ENCODE results near the gene CTBP2. TPM values are rescaled to one million over a fixed set of nuclear protein-coding genes. Genes with fewer than 3 reads are reported as not detected.

The CTBP2 gene
- total and polyA plus RNA-seq, 2 of the 13 experiments (the other 11 are each of a cell fraction or from before 2014, with no cell fraction given), result 0.08 TPM; not detected in 1

DNA sequence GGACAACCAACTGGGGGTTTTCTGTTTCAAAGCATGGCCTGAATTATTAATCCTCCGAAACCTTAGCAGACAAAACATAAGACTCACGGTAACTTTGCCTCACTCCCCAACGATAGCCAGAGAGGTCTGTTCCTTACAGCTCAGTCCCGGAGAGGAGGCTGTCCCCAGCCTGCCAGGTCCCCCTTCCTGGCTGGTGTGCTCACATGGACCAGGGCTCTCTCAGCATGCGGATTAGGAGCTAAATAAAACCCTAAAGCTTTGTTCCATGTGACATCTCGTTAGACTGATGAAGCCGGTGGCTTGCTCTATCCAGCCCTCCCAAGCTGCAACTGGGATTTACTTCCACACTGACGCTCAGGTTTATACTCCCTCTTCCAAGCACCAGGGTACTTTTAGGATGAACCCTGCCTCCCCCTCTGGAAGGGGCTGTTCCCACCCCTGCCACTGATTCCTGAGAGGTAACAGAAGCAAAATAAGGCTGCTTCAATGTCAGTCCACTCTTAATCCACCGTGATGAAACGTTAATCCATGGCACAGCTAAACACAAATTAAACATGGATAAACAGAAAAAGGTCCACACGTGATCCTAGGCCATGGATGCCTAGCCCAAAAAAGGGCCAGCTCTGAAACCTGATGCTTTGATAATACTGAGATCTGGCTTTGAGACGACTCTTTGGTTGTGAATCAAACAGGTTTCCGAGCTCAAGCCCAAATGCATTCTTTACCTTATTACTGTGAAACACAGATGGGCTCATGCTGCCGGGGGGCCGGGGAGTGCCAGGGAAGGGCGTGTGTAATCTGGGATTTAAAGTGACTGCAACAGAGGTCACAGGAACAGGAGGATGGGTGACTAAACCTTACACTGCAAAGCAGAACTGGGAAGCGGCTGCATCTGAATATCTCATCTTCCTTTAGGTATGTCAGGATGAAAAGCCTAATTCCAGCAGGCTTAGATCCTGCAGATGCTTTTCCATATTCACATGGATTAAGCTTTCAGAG, 132.2 kb downstream of the CTBP2 start:
- no peak for TF ChIP-seq ZNF101 (CRISPR knock-in tag; IDR thresholded peaks at IDR 0.05; ENCODE audit: borderline replicate concordance, low read depth)
- TF ChIP-seq EZH2 (conservative IDR thresholded peaks at IDR 0.05; ENCODE audit: low read depth, low read length), result peak; percentile 75; the same call in 1 of the 2 replicates
- peaks cover 9% of the 10 kb centered on the region for H3K4me1 ChIP-seq (ENCODE audit: insufficient read depth, low read length)
- H3K27me3 ChIP-seq (ENCODE audit: control insufficient read depth in 1 of 2, insufficient read depth in 2 of 2, low read length in 2 of 2), result peaks cover 19 to 89% of the 10 kb centered on the region in 2 experiments
- CTCF ChIA-PET (ENCODE audit: low intra/inter-chr PET ratio, low total read pairs), result no interaction called here
- DNase-seq (ENCODE audit: low spot score), result no peak
- no peak for ATAC-seq
- H3K9ac ChIP-seq (ENCODE audit: insufficient read depth, low read depth, low read length), result no peak overlapping the region
- H3K9me3 ChIP-seq (ENCODE audit: low read length), result no peaks in the 10 kb centered on the region
- H2AFZ ChIP-seq (ENCODE audit: low read length), result no peak overlapping the region
- intact Hi-C loops (cut with micrococcal nuclease; ENCODE audit: unreplicated experiment) (no loop called here), in situ Hi-C loops (cut with HindIII; ENCODE audit: extremely low pct_ligation_motif_present, low pct_unique_long_range_greater_than_20kb) (no loop called here)
- no TSS peak for BruUV-seq (replicated peaks)
- H3K27ac ChIP-seq (ENCODE audit: extremely low read length, insufficient read depth, low read length), result no peak overlapping the region
- no peak overlapping the region for H3K4me3 ChIP-seq (replicated peaks in 1 of 3; ENCODE audit: insufficient read depth in 1 of 3, low read depth in 2 of 3, low read length in 3 of 3)
- H3K79me2 ChIP-seq (ENCODE audit: insufficient read depth, low read length), result no peaks in the 10 kb centered on the region
- no peak overlapping the region for H3K4me2 ChIP-seq (ENCODE audit: low read depth, low read length)
- POLR2A ChIA-PET, result no interaction called here
- no peaks in the 10 kb centered on the region for H4K20me1 ChIP-seq (ENCODE audit: insufficient read depth, low read length)
- FAIRE-seq, result no peak
- H3K36me3 ChIP-seq (replicated peaks in 1 of 2; ENCODE audit: control insufficient read depth in 1 of 2, insufficient read depth in 2 of 2, low read length in 2 of 2), result no peaks in the 10 kb centered on the region
- WGBS (ENCODE audit: low lambda C conversion rate), result 6% methylated on average over 12 of the region's 17 CpGs

DNA sequence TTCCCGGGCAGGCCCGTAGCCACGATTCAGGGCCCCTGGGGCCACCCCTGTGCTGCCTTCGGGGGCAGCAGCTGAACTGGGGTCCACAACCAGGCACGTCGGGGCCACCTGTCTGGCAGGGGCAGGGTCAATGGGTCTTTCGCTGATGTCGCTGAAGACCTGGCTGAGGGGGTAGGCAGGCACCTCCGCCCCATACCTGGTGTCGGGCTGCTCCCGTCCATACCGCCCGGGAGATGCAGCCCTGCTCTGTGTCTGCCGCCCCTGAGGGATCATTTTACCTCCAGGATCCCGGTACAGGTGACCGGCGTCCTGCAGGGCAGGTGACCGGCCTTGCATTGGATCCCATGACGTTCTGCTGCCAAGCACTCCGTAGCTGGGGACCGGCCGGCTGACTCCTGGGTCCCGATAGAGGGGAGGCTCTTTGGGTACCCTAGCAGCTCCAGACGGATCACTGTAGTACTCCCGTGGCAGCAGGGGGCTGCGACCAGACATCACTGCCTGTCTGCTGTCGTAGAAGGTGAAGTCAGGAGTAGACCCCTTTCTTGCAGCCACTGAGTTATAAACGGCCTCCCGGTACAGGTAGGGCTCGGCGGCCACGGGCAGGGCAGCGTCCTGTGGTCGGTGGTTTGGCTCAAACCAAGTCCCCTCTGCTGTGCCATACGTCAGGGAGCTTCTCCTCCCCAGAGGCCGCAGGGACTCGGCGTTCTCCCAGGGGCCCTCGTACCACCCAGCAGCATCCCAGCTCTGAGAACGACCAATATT, 133.2 kb downstream of the CTBP2 start:
- ChIA-PET CTCF (ENCODE audit: low intra/inter-chr PET ratio, low total read pairs) (no interaction called here), POLR2A (no interaction called here)
- intact Hi-C loops (cut with micrococcal nuclease; ENCODE audit: unreplicated experiment) (no loop called here), in situ Hi-C loops (cut with HindIII; ENCODE audit: extremely low pct_ligation_motif_present, low pct_unique_long_range_greater_than_20kb) (no loop called here)
- 17% methylated on average over 18 of the region's 40 CpGs for WGBS (ENCODE audit: low lambda C conversion rate)
- H3K4me1 ChIP-seq (ENCODE audit: insufficient read depth, low read length), result peaks cover 14% of the 10 kb centered on the region
- no TSS peak for BruUV-seq (replicated peaks)
- H3K79me2 ChIP-seq (ENCODE audit: insufficient read depth, low read length), result no peaks in the 10 kb centered on the region
- H3K27me3 ChIP-seq (ENCODE audit: control insufficient read depth in 1 of 2, insufficient read depth in 2 of 2, low read length in 2 of 2), result peaks cover 23 to 89% of the 10 kb centered on the region in 2 experiments
- no peaks in the 10 kb centered on the region for H3K9me3 ChIP-seq (ENCODE audit: low read length)
- H3K36me3 ChIP-seq (replicated peaks in 1 of 2; ENCODE audit: control insufficient read depth in 1 of 2, insufficient read depth in 2 of 2, low read length in 2 of 2), result no peaks in the 10 kb centered on the region
- H3K4me2 ChIP-seq (ENCODE audit: low read depth, low read length), result no peak overlapping the region
- no peak for FAIRE-seq
- TF ChIP-seq, protein P1, sequence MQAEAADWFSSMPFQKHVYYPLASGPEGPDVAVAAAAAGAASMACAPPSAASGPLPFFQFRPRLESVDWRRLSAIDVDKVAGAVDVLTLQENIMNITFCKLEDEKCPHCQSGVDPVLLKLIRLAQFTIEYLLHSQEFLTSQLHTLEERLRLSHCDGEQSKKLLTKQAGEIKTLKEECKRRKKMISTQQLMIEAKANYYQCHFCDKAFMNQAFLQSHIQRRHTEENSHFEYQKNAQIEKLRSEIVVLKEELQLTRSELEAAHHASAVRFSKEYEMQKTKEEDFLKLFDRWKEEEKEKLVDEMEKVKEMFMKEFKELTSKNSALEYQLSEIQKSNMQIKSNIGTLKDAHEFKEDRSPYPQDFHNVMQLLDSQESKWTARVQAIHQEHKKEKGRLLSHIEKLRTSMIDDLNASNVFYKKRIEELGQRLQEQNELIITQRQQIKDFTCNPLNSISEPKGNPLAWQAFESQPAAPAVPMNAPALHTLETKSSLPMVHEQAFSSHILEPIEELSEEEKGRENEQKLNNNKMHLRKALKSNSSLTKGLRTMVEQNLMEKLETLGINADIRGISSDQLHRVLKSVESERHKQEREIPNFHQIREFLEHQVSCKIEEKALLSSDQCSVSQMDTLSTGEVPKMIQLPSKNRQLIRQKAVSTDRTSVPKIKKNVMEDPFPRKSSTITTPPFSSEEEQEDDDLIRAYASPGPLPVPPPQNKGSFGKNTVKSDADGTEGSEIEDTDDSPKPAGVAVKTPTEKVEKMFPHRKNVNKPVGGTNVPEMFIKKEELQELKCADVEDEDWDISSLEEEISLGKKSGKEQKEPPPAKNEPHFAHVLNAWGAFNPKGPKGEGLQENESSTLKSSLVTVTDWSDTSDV (CRISPR knock-in tag; IDR thresholded peaks at IDR 0.05), result no peak
- TF ChIP-seq, protein P2, sequence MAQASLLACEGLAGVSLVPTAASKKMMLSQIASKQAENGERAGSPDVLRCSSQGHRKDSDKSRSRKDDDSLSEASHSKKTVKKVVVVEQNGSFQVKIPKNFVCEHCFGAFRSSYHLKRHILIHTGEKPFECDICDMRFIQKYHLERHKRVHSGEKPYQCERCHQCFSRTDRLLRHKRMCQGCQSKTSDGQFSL (CRISPR knock-in tag; IDR thresholded peaks at IDR 0.05), result no peak
- no peak for TF ChIP-seq ATAD3A (CRISPR knock-in tag; IDR thresholded peaks at IDR 0.05)
- no peak for TF ChIP-seq ZNF101 (CRISPR knock-in tag; IDR thresholded peaks at IDR 0.05; ENCODE audit: borderline replicate concordance, low read depth)
- TF ChIP-seq, protein P3, sequence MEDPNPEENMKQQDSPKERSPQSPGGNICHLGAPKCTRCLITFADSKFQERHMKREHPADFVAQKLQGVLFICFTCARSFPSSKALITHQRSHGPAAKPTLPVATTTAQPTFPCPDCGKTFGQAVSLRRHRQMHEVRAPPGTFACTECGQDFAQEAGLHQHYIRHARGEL (CRISPR knock-in tag; IDR thresholded peaks at IDR 0.05), result no peak
- no peak for TF ChIP-seq ZNF720 (CRISPR knock-in tag; IDR thresholded peaks at IDR 0.05)
- no peak for TF ChIP-seq HCFC1 (IDR thresholded peaks at IDR 0.05; ENCODE audit: low read depth, low read length)
- no peak for ATAC-seq
- no peak for DNase-seq (ENCODE audit: low spot score)
- H3K27ac ChIP-seq (ENCODE audit: extremely low read length, insufficient read depth, low read length), result no peak overlapping the region
- no peak overlapping the region for H2AFZ ChIP-seq (ENCODE audit: low read length)
- no peak overlapping the region for H3K9ac ChIP-seq (ENCODE audit: insufficient read depth, low read depth, low read length)
- H3K4me3 ChIP-seq (replicated peaks in 1 of 3; ENCODE audit: insufficient read depth in 1 of 3, low read depth in 2 of 3, low read length in 3 of 3), result no peak overlapping the region
- H4K20me1 ChIP-seq (ENCODE audit: insufficient read depth, low read length), result no peaks in the 10 kb centered on the region

Data from HepG2 (cell line).